Transverse colon (tissue), 4 donors: Measurements from ENCODE around the gene RNF4. TPM values are rescaled to one million over a fixed set of nuclear protein-coding genes. Genes with fewer than 3 reads are reported as not detected.
A peak's percentile ranks its signal among the peaks of the same experiment; 100 is the strongest.

Experiments used
- DNase-seq: peaks from one replicate; pipeline ENCODE4 v3.0.0-alpha.2; 2019
- H3K27ac ChIP-seq, 4 donors: fragments of 200-600 bp; sonication (generic); 2 replicates each; pipeline ENCODE4 v1.5.1; 2016 to 2018; ENCODE audit warnings: inconsistent platforms in 4 of 4
- H3K27me3 ChIP-seq: fragments of 200-600 bp; sonication (generic); 2 replicates; pipeline ENCODE4 v1.5.1; 2017; ENCODE audit warnings: inconsistent platforms
- H3K36me3 ChIP-seq, 4 donors: fragments of 200-600 bp; sonication (generic); 2 replicates each; pipeline ENCODE4 v1.5.1; 2017 to 2019; ENCODE audit warnings: inconsistent platforms in 4 of 4
- H3K4me1 ChIP-seq, 4 donors: fragments of 200-600 bp; sonication (generic); 2 replicates each; pipeline ENCODE4 v1.5.1; 2017 to 2020; ENCODE audit warnings: inconsistent platforms in 4 of 4
- H3K4me3 ChIP-seq, 4 donors: fragments of 200-600 bp; sonication (generic); 1 replicate in 1 of 4; 2 replicates in 3 of 4; pipeline versions ENCODE4 v1.5.1 to v1.6.1; 2017 to 2019; ENCODE audit warnings: inconsistent platforms in 4 of 4
- H3K9me3 ChIP-seq, 2 donors: fragments of 200-600 bp; sonication (generic); 2 replicates each; pipeline ENCODE4 v1.5.1; 2017 to 2019; ENCODE audit warnings: inconsistent platforms in 2 of 2
- CTCF ChIP-seq, 5 experiments: fragments of 200-600 bp in 3 of 5; fragments of 450-650 bp in 2 of 5; sonication (generic) in 3 of 5; IDR thresholded peaks; 1 replicate in 2 of 5; 2 replicates in 3 of 5; pipeline ENCODE4 v1.5.1; 2016 to 2017; ENCODE audit warnings: antibody characterized with exemption in 5 of 5, inconsistent platforms in 3 of 5, mild to moderate bottlenecking in 2 of 5, moderate library complexity in 1 of 5
- EP300 ChIP-seq: sonication (generic); formaldehyde crosslinking; IDR thresholded peaks from one replicate; pipeline ENCODE4 v1.6.1; 2017; ENCODE audit warnings: antibody characterized with exemption, low read depth
- POLR2A ChIP-seq: fragments of 450-650 bp; IDR thresholded peaks from one replicate; pipeline ENCODE4 v1.6.1; 2016; ENCODE audit warnings: antibody characterized with exemption, mild to moderate bottlenecking, moderate library complexity
- POLR2AphosphoS5 ChIP-seq, 3 donors: sonication (generic); formaldehyde crosslinking; IDR thresholded peaks; one replicate each; pipeline ENCODE4 v1.6.1; 2016; ENCODE audit warnings: antibody characterized with exemption in 3 of 3
- WGBS, 2 donors: methylation state at CpG; one replicate each; pipeline ENCODE4 v1.1.5; 2018; ENCODE audit warnings: low coverage in 1 of 2; 5-methylcytosine and 5-hydroxymethylcytosine counted together
- in situ Hi-C, 4 donors: fragments of 200-750 bp; cut with MboI; loops; one replicate each; pipeline versions ENCODE4 v1.15.0 to v1.15.1; 2017; ENCODE audit warnings: low sequenced_read_pairs in 3 of 4, low pct_ligation_motif_present in 1 of 4, low pct_unique_long_range_greater_than_20kb in 1 of 4
- intact Hi-C: fragments of 100-400 bp; cut with DNase I; formaldehyde crosslinking; loops from one replicate; pipeline ENCODE4 v1.15.1; 2023; ENCODE audit warnings: low total_unique reads
- total RNA-seq, 4 donors: library from RNA; depleted of rRNA; stranded (reverse); fragments of >200 nt; gene quantifications; one replicate each; pipeline ENCODE4 v1.1.0, GENCODE V29; 2016

The RNF4 gene
- total RNA-seq, 4 donors from 2014 or later, result 20.9 to 50.5 (median 35.8) TPM

- H3K9me3 ChIP-seq, result no peaks in the 10 kb centered on the region
- H3K36me3 ChIP-seq, result peaks cover 0 to 8% (median 2%) of the 10 kb centered on the region in 4 donors
- no peaks in the 10 kb centered on the region for H3K27me3 ChIP-seq
- H3K4me1 ChIP-seq, result peaks cover 11 to 46% (median 30%) of the 10 kb centered on the region in 4 donors
- DNase-seq, result no peak
- in situ Hi-C loops, result loop anchor here in 1 of 4 donors (25.0 kb wide), 1 partner anchor 233 kb away; the partner anchor contains the start of genes HAUS3 and POLN
- intact Hi-C loops, result no loop called here
- peak overlapping the region in 2 of 4 donors; percentile 98 to 99 for H3K27ac ChIP-seq
- TF ChIP-seq EP300, result no peak
- peak in 1 of 5 experiments; percentile 10 for TF ChIP-seq CTCF (IDR thresholded peaks at IDR 0.05)
- WGBS, 2 donors, result 58 to 70% methylated on average over 4 to 7 of the region's 7 CpGs
- H3K4me3 ChIP-seq, result peak overlapping the region in 1 of 4 donors; percentile 94
Observed at GRCh38 chr4:2470791-2471190, 1.9 kb downstream of the RNF4 start.

GRCh38 chr4:2472187-2472586 lies 3.3 kb downstream of the RNF4 start:
- H3K4me1 ChIP-seq, result peaks cover 11 to 56% (median 34%) of the 10 kb centered on the region in 4 donors
- intact Hi-C loops (no loop called here), in situ Hi-C loops (loop anchor here in 1 of 4 donors (25.0 kb wide), 1 partner anchor 235 kb away; the partner anchor contains the start of genes HAUS3 and POLN)

GRCh38 chr4:2478229-2478628 lies 9.3 kb downstream of the RNF4 start:
- Histone ChIP-seq H3K36me3 (no peaks in the 10 kb centered on the region), H3K27me3 (no peaks in the 10 kb centered on the region), H3K4me3 (peak overlapping the region in 1 of 4 donors; percentile 13), H3K9me3 (no peaks in the 10 kb centered on the region), H3K27ac (peak overlapping the region in 2 of 4 donors; percentile 29 to 49), H3K4me1 (peaks cover 34 to 87% (median 64%) of the 10 kb centered on the region in 4 donors)
- in situ Hi-C loops, result no loop called here
- intact Hi-C loops, result no loop called here
- TF ChIP-seq EP300 (no peak), POLR2AphosphoS5 (IDR thresholded peaks at IDR 0.05) (no peak), POLR2A (no peak), CTCF (IDR thresholded peaks at IDR 0.05) (no peak)
- 0 to 31% methylated on average over 1 to 3 of the region's 3 CpGs for WGBS, 2 donors
- no peak for DNase-seq

More at GRCh38 chr4:2472187-2472586, 3.3 kb downstream of the RNF4 start:
- Histone ChIP-seq H3K27me3 (no peaks in the 10 kb centered on the region), H3K4me3 (no peak overlapping the region), H3K36me3 (peaks cover 0 to 8% (median 2%) of the 10 kb centered on the region in 4 donors), H3K27ac (no peak overlapping the region), H3K9me3 (no peaks in the 10 kb centered on the region)
- 94 to 95% methylated on average over 4 of the region's 4 CpGs for WGBS, 2 donors
- no peak for DNase-seq
- no peak for TF ChIP-seq POLR2AphosphoS5 (IDR thresholded peaks at IDR 0.05)
- TF ChIP-seq POLR2A, result no peak
- TF ChIP-seq EP300, result no peak
- no peak for TF ChIP-seq CTCF (IDR thresholded peaks at IDR 0.05)

- Histone ChIP-seq H3K27me3 (no peaks in the 10 kb centered on the region), H3K4me3 (no peak overlapping the region), H3K36me3 (no peaks in the 10 kb centered on the region), H3K4me1 (peaks cover 44 to 99% (median 81%) of the 10 kb centered on the region in 4 donors), H3K9me3 (no peaks in the 10 kb centered on the region), H3K27ac (no peak overlapping the region)
- intact Hi-C loops, result no loop called here
- in situ Hi-C loops, result no loop called here
- TF ChIP-seq EP300 (no peak), CTCF (IDR thresholded peaks at IDR 0.05) (no peak), POLR2A (no peak), POLR2AphosphoS5 (IDR thresholded peaks at IDR 0.05) (no peak)
- no peak for DNase-seq
- WGBS, 2 donors, result 87 to 100% methylated on average over 1 to 5 of the region's 5 CpGs
Observed at GRCh38 chr4:2480649-2481048, 11.7 kb downstream of the RNF4 start.
